NCI-H82 treated with DMSO at 0.1 percent for 48 hours (cell line): ENCODE results near the gene SV2B.

Source experiments
- DNase-seq: peaks from one replicate; lab custom pipeline; 2025; ENCODE audit not compliant: unreplicated experiment; lab: John Stamatoyannopoulos, UW

SV2B gene

DNA sequence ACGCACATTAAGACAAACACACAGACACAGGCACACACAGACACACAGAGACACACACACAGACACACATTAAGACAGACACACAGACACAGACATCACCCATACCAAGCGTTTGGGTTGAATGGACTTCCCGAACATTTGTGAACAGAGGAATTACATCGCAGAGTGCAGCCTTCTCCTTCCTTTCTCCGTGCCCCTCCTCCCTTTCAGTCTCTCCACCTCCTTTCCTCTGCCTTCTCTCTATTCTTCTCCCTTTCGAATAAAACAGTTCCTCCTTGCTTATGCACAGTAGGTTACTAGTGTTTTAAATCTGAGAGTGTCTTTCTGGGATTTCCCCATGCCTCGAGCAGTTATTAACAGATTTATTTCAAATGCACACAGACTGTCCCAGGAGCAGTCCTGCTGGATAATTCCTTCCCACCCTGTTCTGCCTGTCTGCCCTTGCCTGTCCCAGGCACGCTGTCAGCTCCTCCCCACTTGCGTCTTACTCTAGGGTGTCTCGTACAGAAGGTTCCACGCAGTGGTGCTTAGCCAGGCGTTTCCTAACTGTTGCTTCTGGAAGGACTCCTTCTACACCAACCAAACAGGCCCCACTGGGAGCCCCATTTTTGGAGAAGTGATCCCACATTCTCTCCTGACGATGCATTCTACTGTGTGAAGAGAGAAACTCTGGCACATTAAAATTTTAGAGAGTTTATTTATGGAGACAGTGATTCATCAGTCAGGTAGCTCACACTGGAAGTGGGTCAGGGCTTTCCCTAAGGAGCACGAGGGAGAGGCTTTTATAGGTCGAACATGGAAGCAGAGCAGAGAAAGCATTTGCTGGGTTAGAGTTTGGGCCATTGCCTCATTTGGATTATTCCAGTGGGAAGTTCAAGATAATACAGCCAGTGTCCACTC, 163.8 kb downstream of the SV2B start:
- DNase-seq, result no peak

DNA sequence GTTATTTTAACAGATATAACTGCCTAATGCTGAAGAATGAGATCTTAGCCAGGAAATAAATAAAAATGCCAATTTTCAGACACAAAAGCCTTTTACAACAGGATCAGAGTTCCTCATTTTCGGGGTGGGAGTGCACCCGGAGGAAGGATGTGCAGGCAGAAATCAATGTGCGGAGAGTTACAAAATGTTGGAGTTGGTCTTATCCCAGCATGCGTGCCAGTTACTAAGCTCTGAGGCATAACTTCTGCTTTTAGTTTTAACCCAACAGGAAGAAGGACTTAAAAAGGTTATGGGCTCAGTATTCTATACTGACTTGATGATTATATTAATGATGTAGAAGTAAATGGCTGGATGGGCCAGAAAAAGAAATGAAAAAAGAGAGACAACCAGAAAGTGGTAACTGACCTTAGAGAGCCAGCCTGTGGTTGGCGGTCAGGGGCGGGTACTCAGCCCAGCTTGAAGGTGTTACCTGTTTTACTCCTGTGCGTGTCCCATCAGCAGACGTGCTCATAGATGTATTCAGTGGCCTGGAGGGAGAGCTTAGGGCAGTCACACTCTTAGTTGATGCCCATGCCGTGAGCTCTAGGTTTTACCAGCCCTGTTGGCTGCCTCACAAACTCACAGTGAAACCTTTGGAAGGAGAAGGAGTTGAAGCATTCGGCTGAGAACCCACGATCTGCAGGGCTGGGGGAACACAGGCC, 164.7 kb downstream of the SV2B start:
- no peak for DNase-seq

DNA sequence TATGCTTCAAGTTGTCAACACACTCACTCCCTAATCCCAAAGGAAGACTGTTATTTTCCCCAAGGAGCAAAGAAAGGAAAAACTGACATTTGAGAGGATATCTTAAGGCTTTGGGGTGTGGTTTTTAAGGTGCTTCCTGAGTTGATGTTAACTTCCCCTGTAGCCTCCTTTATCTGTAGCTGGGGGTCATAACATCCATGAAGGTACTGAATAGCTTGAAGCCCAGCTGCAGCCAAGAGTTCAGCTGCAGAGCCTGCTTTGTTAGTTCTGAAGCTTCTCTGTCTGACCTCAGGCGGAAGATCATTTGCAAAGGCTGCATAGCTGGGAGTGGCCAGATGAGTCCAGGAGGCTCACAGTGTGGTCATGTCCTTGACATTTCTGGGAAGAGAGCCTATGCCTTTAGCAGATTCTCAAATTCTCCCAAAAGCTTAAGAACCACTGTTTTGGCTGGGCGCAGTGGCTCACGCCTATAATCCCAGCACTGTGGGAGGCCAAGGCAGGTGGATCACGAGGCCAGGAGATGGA, 165.4 kb downstream of the SV2B start:
- no peak for DNase-seq

GRCh38 chr15:91268510-91268909, 168.5 kb downstream of the SV2B start:
- no peak for DNase-seq

DNA sequence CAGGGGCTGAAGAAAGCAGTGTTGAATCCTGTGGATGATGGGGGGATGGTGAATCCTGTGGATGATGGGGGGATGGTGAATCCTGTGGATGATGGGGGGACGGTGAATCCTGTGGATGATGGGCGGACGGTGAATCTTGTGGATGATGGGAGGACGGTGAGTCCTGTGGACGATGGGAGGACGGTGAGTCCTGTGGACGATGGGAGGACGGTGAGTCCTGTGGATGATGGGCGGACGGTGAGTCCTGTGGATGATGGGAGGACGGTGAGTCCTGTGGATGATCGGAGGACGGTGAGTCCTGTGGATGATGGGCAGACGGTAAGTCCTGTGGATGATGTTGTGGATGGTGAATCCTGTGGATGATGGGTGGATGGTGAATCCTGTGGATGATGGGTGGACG, 170.7 kb downstream of the SV2B start:
- DNase-seq, result no peak

DNA sequence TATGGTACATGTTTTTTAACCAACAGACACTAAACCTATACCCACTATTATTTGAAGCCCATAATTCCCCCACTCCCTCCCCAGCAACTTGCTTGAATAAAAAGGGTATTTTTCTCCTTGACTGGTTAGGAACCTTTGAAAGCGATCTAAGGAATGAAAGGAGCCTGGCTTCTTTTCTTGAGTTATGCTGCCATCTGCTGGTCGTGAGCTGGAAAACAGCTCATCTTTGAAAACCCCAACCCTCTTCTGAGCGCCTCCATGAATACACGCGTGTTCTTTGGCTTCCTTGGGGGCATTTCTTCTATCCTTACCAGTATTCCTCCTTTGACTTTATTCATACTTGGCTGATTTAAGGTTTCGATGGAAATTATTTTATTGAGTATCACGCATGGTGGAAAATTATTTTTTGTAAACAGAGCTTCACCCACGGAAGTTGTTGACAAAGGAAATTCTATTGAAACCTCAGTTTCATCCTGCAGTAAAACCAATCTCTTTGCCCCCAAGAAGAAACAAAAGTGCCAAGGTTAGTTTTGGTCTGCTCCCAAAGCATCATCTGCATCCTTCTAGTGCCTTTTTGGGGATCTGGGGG, 171.6 kb downstream of the SV2B start:
- DNase-seq, result peak; percentile 5

DNA sequence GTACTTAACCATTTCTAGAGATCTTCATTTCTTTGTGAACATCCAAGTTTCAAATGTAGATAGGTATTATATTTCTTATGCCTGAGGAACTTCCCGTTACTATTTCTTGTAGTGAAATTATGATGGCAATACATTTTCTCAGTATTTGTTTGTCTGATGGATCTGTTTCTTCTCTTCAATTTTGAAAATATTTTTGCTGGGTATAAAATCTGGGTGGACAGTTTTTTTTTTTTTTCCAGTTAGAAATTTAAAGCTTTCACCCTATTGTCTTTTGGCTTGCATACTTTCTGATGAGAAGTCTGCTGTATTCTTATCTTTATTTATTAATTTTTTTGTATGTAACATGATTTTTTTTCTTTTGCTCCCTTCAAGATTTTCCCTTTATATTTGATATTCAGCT, 175.8 kb downstream of the SV2B start:
- no peak for DNase-seq

GRCh38 chr15:91278951-91279350, 178.9 kb downstream of the SV2B start:
- DNase-seq, result no peak

DNA sequence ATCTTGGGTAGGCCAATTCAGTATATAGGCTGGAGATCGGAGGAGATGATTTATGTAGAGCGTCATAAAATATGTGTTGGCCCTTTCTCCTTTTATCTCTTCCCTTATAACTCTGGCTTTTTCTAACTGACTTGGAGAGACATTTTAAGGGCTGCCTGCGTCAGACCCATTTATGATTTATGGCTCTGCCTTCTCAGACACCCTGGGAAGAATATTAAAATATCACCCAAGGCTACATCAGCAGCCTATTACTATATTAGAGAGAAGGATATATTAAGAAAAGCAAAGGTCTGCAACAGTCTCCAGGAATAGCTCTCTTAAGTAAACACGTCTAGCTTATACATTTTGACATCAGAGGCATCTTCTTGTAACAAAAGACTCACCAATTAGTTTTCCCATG, 179.4 kb downstream of the SV2B start:
- no peak for DNase-seq

GRCh38 chr15:91281947-91282346, 181.9 kb downstream of the SV2B start:
- no peak for DNase-seq

DNA sequence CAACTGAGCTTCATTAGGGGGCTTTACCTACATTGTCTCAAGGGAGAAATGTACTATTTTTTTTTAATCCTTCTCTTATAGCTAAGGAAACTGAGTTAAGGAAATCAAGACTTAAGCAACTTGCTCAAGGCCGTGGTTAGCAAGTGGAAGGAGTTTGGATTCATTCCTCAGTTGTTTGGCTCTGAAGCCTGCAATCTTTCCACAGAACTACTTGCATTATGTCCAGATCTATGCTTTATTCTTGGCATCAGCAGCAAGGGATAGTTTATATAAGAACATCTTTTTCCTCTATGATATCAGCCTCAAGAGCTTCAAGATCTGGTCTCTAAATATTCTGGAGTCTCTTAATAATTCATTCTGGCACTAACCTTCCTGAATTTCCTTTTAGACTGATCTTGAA, 182.4 kb downstream of the SV2B start:
- no peak for DNase-seq

GRCh38 chr15:91283155-91283554, 183.1 kb downstream of the SV2B start:
- no peak for DNase-seq

- no peak for DNase-seq
These were observed 184.9 kb downstream of the SV2B start for GRCh38 chr15:91284758-91285466.

DNA sequence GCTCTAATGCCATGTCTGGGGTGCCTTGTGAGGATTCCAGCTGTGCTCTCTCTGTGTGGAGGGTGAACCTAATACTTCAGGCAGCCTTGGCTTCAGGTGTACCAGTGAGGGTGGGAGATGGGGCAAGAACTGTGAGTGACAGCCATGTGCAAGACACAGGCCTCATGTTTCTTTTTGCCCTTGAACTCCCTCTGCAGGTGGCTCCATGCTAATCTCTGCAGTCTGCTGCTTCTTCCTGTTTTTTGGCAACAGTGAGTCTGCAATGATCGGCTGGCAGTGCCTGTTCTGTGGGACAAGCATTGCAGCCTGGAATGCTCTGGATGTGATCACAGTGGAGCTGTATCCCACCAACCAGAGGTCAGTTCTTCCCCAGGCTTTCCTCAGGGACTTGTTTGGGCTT, 189.3 kb downstream of the SV2B start:
- DNase-seq, result peak; percentile 1

- no peak for DNase-seq
These were observed 190.5 kb downstream of the SV2B start for GRCh38 chr15:91290553-91290952.

DNA sequence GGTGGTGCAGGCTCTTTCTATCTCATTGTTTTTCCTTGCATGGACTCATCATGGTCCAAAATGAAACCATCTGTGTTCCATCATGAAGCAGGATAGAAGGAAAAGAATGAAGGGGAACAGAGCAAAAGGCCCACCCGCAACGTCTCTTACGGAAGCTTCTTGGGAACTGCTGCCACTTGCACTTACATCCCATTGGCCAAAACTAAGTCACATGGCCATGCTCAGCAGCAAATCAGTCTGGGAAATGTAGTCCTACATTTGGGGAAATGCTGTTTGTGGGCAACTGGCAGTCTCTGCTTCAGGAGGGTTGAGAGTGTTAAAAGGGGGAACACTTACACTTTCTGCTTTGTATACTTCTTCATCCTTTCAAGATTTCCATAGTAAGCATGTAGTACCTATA, 191.6 kb downstream of the SV2B start:
- no peak for DNase-seq

DNA sequence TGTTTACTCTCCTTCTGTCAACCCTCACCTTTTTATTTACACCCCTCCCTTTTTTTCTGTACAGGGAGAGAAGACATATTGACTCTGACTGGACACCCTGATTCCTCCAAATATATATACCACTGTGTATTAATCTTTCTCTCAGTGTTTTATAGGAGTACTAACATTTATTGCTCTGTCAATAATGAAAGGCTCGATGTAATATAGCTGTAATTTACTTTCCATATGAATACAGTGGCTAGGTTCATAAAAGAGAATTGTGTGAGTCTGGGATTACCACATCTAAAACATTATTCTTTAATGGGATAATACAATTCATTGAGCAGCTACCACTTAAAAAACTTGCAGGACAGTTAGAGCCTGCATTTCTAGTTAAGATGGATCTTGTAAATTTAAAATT, 194.3 kb downstream of the SV2B start:
- DNase-seq, result no peak

DNA sequence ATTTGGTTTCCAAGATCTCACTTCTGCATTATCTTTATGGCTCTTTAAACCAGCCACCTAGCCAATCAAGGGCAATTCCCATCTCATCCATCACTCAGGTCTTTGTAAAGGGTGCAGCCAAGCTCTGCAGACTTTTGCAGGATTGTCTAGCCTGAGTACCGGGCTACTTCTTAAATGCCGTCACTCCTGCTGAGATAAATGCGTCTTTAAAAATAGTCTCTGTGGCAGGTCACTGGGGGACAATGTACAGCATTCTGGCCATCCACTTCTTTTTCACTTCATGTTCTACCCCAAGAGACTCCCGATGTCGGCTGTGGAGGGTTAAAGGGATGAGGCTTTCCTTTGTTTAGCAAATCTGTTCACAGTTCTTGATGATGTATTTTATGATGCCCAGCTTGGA, 194.7 kb downstream of the SV2B start:
- no peak for DNase-seq

DNA sequence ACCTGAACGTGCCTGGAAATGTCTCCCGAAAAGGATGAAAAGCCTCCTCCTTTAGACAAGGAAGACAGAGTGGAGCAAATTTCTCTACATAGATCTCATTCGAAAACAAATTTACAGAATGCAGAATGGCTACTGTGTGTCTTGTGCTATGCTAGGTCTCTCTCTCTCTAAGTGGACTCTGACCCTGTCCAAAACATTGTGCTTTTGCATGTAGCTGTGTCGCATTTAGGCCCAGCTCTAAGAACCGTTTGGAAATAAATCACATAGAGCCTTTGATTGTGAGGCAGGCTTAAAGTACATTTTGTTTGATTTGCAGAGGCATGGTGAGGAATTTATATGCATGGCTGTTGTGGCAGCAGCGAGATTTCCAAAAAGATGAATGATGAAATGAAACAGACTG, 198.0 kb downstream of the SV2B start:
- DNase-seq, result no peak

GRCh38 chr15:91302588-91303439, 202.8 kb downstream of the SV2B start:
- DNase-seq, result peak; percentile 27
